Neural cell (in vitro differentiated cells): Measurements from ENCODE around the gene RASAL2. TPM values are rescaled to one million over a fixed set of nuclear protein-coding genes. Genes with fewer than 3 reads are reported as not detected.

Experiments
- H2AFZ ChIP-seq: fragments of 200-600, 300-800 bp; sonication (generic), shearing (Covaris generic); 2 replicates; pipeline ENCODE4 v1.6.0; 2014; ENCODE audit warnings: low read depth, mild to moderate bottlenecking, antibody characterized with exemption, low read length, moderate library complexity
- H3F3A ChIP-seq: fragments of 200-600 bp; shearing (Covaris generic); 2 replicates; pipeline ENCODE4 v1.6.1; 2016; ENCODE audit warnings: mild to moderate bottlenecking, moderate library complexity, mixed read lengths, antibody characterized with exemption, low read length; ENCODE audit not compliant: insufficient read depth, poor library complexity, severe bottlenecking
- H3K27ac ChIP-seq: fragments of 200-600, 300-800 bp; sonication (generic), shearing (Covaris generic); 2 replicates; pipeline ENCODE4 v1.5.1; 2014; ENCODE audit warnings: mild to moderate bottlenecking, low read length, moderate library complexity
- H3K27me3 ChIP-seq: fragments of 300-800, 200-600 bp; sonication (generic), shearing (Covaris generic); 2 replicates; pipeline ENCODE4 v1.6.0; 2014; ENCODE audit warnings: mild to moderate bottlenecking, low read depth, low read length, moderate library complexity; ENCODE audit not compliant: insufficient read depth
- H3K36me3 ChIP-seq: fragments of 300-800, 200-600 bp; sonication (generic), shearing (Covaris generic); 2 replicates; pipeline ENCODE4 v1.5.1; 2014; ENCODE audit warnings: mild to moderate bottlenecking, antibody characterized with exemption, low read length, moderate library complexity; ENCODE audit not compliant: insufficient read depth
- H3K4me2 ChIP-seq: fragments of 300-800, 200-600 bp; sonication (generic), shearing (Covaris generic); 2 replicates; pipeline ENCODE4 v1.6.0; 2014; ENCODE audit warnings: mild to moderate bottlenecking, low read length
- H3K4me3 ChIP-seq: fragments of 300-800, 200-600 bp; sonication (generic), shearing (Covaris generic); 2 replicates; pipeline ENCODE4 v1.5.1; 2014; ENCODE audit warnings: mild to moderate bottlenecking, low read length, moderate library complexity
- H3K79me2 ChIP-seq: fragments of 200-600 bp; shearing (Covaris generic); replicated peaks from 2 replicates; pipeline ENCODE4 v1.6.0; 2014; ENCODE audit warnings: mild to moderate bottlenecking, low read length, moderate library complexity; ENCODE audit not compliant: insufficient read depth
- H3K9ac ChIP-seq: fragments of 300-800, 200-600 bp; sonication (generic), shearing (Covaris generic); 2 replicates; pipeline ENCODE4 v1.6.1; 2016; ENCODE audit warnings: mild to moderate bottlenecking, low read length, mixed read lengths
- H3K9me2 ChIP-seq: fragments of 200-600 bp; shearing (Covaris generic); 2 replicates; pipeline ENCODE4 v1.6.1; 2016; ENCODE audit warnings: mild to moderate bottlenecking, low read length, mixed read lengths; ENCODE audit not compliant: insufficient read depth
- H3K9me3 ChIP-seq: fragments of 200-600, 300-800 bp; sonication (generic), shearing (Covaris generic); 2 replicates; pipeline ENCODE4 v1.6.1; 2016; ENCODE audit warnings: mild to moderate bottlenecking, mixed run types, low read length, moderate library complexity, mixed read lengths
- H4K20me1 ChIP-seq: fragments of 200-600 bp; shearing (Covaris generic); 2 replicates; pipeline ENCODE4 v1.6.1; 2016; ENCODE audit warnings: mild to moderate bottlenecking, mixed run types; ENCODE audit not compliant: insufficient read depth
- EP300 ChIP-seq: fragments of 450-650 bp; conservative IDR thresholded peaks from 2 replicates; pipeline ENCODE4 v1.6.1; 2014; ENCODE audit warnings: antibody characterized with exemption, mild to moderate bottlenecking, moderate library complexity; ENCODE audit not compliant: poor library complexity, severe bottlenecking
- EZH2 ChIP-seq: fragments of 200-600, 300-800 bp; shearing (Covaris generic), sonication (generic); IDR thresholded peaks from 2 replicates; pipeline ENCODE4 v1.6.1; 2014; ENCODE audit warnings: antibody characterized with exemption, low read length, borderline replicate concordance, mild to moderate bottlenecking; ENCODE audit not compliant: insufficient read depth, poor library complexity, severe bottlenecking
- MXI1 ChIP-seq: fragments of 450-650 bp; conservative IDR thresholded peaks from 2 replicates; pipeline ENCODE4 v1.6.1; 2014; ENCODE audit warnings: antibody characterized with exemption, mild to moderate bottlenecking; ENCODE audit not compliant: poor library complexity, severe bottlenecking
- POLR2AphosphoS5 ChIP-seq: IDR thresholded peaks from 2 replicates; pipeline ENCODE4 v1.6.1; 2012
- RAD21 ChIP-seq: fragments of 450-650 bp; conservative IDR thresholded peaks from 2 replicates; pipeline ENCODE4 v1.6.1; 2014; ENCODE audit warnings: antibody characterized with exemption, mild to moderate bottlenecking, moderate library complexity
- SMC3 ChIP-seq: fragments of 450-650 bp; conservative IDR thresholded peaks from 2 replicates; pipeline ENCODE4 v1.6.1; 2014; ENCODE audit warnings: antibody characterized with exemption, mild to moderate bottlenecking, moderate library complexity; ENCODE audit not compliant: poor library complexity
- TAF1 ChIP-seq: IDR thresholded peaks from 2 replicates; pipeline ENCODE4 v1.6.1; 2012; ENCODE audit warnings: low read depth
- polyA plus RNA-seq: library from polyadenylated mRNA; depleted of rRNA; stranded (reverse); fragments of >200 nt; gene quantifications from 2 replicates; pipeline ENCODE4 v1.2.3, GENCODE V29; 2014
- TF ChIP-seq, protein P1 (sequence below): IDR thresholded peaks from 2 replicates; pipeline ENCODE4 v1.6.1; 2012; ENCODE audit warnings: borderline replicate concordance
- TF ChIP-seq, protein P2 (sequence below): fragments of 450-650 bp; IDR thresholded peaks from 2 replicates; pipeline ENCODE4 v1.5.1; 2014; ENCODE audit warnings: antibody characterized with exemption, mild to moderate bottlenecking, moderate library complexity; ENCODE audit not compliant: poor library complexity, severe bottlenecking

RASAL2 gene
- polyA plus RNA-seq, 1 donor from 2014 or later = 73.3 TPM

DNA sequence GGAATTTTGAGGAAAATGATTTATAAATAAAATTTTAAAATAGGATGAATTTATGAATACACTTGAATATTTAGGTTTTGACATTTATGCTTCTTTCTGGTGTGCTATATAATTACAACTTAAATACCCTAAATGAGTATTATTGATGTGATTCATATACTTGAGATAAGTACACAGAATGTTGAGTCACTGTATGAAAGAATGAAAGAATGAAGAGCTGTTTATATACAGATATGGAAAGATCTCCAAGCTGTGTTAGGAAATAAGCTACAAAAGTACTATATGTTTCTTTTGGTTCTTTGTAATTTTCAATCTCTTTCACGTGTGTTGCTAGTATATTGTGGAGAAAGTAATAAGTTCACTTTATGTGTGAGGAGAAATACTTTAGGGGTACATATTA lies 147.2 kb downstream of the RASAL2 start:
- Histone ChIP-seq H3K9ac (no peak overlapping the region), H3K27ac (no peak overlapping the region), H2AFZ (no peak overlapping the region), H3K4me3 (no peak overlapping the region), H3F3A (no peaks in the 10 kb centered on the region), H3K9me2 (no peaks in the 10 kb centered on the region), H3K36me3 (no peaks in the 10 kb centered on the region), H4K20me1 (no peaks in the 10 kb centered on the region), H3K27me3 (no peaks in the 10 kb centered on the region), H3K4me2 (no peak overlapping the region), H3K9me3 (no peaks in the 10 kb centered on the region), H3K79me2 (no peaks in the 10 kb centered on the region)
- no peak for TF ChIP-seq EZH2
- TF ChIP-seq, protein P1, sequence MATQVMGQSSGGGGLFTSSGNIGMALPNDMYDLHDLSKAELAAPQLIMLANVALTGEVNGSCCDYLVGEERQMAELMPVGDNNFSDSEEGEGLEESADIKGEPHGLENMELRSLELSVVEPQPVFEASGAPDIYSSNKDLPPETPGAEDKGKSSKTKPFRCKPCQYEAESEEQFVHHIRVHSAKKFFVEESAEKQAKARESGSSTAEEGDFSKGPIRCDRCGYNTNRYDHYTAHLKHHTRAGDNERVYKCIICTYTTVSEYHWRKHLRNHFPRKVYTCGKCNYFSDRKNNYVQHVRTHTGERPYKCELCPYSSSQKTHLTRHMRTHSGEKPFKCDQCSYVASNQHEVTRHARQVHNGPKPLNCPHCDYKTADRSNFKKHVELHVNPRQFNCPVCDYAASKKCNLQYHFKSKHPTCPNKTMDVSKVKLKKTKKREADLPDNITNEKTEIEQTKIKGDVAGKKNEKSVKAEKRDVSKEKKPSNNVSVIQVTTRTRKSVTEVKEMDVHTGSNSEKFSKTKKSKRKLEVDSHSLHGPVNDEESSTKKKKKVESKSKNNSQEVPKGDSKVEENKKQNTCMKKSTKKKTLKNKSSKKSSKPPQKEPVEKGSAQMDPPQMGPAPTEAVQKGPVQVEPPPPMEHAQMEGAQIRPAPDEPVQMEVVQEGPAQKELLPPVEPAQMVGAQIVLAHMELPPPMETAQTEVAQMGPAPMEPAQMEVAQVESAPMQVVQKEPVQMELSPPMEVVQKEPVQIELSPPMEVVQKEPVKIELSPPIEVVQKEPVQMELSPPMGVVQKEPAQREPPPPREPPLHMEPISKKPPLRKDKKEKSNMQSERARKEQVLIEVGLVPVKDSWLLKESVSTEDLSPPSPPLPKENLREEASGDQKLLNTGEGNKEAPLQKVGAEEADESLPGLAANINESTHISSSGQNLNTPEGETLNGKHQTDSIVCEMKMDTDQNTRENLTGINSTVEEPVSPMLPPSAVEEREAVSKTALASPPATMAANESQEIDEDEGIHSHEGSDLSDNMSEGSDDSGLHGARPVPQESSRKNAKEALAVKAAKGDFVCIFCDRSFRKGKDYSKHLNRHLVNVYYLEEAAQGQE = no peak
- TF ChIP-seq POLR2AphosphoS5 = no peak
- no peak for TF ChIP-seq SMC3
- TF ChIP-seq MXI1 = no peak
- no peak for TF ChIP-seq EP300
- TF ChIP-seq RAD21 = no peak
- TF ChIP-seq, protein P2, sequence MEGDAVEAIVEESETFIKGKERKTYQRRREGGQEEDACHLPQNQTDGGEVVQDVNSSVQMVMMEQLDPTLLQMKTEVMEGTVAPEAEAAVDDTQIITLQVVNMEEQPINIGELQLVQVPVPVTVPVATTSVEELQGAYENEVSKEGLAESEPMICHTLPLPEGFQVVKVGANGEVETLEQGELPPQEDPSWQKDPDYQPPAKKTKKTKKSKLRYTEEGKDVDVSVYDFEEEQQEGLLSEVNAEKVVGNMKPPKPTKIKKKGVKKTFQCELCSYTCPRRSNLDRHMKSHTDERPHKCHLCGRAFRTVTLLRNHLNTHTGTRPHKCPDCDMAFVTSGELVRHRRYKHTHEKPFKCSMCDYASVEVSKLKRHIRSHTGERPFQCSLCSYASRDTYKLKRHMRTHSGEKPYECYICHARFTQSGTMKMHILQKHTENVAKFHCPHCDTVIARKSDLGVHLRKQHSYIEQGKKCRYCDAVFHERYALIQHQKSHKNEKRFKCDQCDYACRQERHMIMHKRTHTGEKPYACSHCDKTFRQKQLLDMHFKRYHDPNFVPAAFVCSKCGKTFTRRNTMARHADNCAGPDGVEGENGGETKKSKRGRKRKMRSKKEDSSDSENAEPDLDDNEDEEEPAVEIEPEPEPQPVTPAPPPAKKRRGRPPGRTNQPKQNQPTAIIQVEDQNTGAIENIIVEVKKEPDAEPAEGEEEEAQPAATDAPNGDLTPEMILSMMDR = no peak
- TF ChIP-seq TAF1 = no peak

DNA sequence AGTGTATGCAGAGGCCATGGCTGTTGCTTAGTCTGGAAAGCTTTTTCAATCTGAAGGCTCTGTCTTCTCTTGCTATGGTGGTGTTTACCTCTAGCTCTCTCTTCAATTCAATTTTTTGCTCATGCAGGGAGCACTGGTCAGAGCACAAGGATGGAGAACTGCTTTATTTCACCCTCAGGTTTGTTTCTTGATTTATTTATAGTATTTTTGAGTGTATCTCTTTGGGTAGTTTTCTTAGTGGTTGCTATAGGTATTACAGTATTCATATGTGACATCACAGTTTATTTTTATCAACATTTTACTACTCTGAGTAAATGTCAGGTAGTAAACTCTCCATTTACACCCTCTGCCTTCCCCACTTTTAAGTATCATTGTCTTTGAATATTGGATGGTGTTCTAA lies 147.9 kb downstream of the RASAL2 start:
- Histone ChIP-seq H3K9ac (no peak overlapping the region), H3F3A (no peaks in the 10 kb centered on the region), H3K36me3 (no peaks in the 10 kb centered on the region), H3K79me2 (no peaks in the 10 kb centered on the region), H2AFZ (no peak overlapping the region), H4K20me1 (no peaks in the 10 kb centered on the region), H3K27me3 (no peaks in the 10 kb centered on the region), H3K4me2 (no peak overlapping the region), H3K9me3 (no peaks in the 10 kb centered on the region), H3K27ac (no peak overlapping the region), H3K4me3 (no peak overlapping the region), H3K9me2 (no peaks in the 10 kb centered on the region)
- TF ChIP-seq POLR2AphosphoS5 = no peak
- TF ChIP-seq, protein P2 = peak; percentile 15
